A549 (cell line): ENCODE data around the gene HS3ST6.

ENCODE experiments used
- CTCF ChIP-seq: fragments of >200 bp; sonication (Bioruptor Twin); formaldehyde crosslinking; IDR thresholded peaks from 3 replicates; pipeline ENCODE4 v1.5.1; 2016
- EP300 ChIP-seq, 2 experiments: fragments of >200 bp; sonication (Bioruptor Twin); formaldehyde crosslinking; IDR thresholded peaks; 2 replicates in 1 of 2; 3 replicates in 1 of 2; pipeline ENCODE4 v1.6.1; 2016 to 2017
- HOXB5 ChIP-seq: fragments of 250-450 bp; sonication (Bioruptor Pico); IDR thresholded peaks from 2 replicates; pipeline ENCODE4 v1.5.0; 2020; ENCODE audit warnings: mild to moderate bottlenecking, moderate library complexity
- MYC ChIP-seq: IDR thresholded peaks from 2 replicates; pipeline ENCODE4 v1.6.1; 2012; ENCODE audit warnings: mild to moderate bottlenecking, inconsistent platforms, low read length, improper control_type of control experiment, borderline replicate concordance
- POLR2A ChIP-seq: IDR thresholded peaks from 2 replicates; pipeline ENCODE4 v1.6.1; 2012; ENCODE audit warnings: mild to moderate bottlenecking, low read length
- RAD21 ChIP-seq, 2 experiments: fragments of >200 bp in 1 of 2; sonication (Bioruptor Twin) in 1 of 2; formaldehyde crosslinking in 1 of 2; IDR thresholded peaks in 1 of 2; conservative IDR thresholded peaks in 1 of 2; 2 replicates in 1 of 2; 3 replicates in 1 of 2; pipeline ENCODE4 v1.6.1; 2012 to 2018; ENCODE audit warnings: inconsistent platforms in 1 of 2
- SREBF2 ChIP-seq: fragments of 450-650 bp; IDR thresholded peaks from 2 replicates; pipeline ENCODE4 v1.6.1; 2014; ENCODE audit warnings: mild to moderate bottlenecking, moderate library complexity
- TF ChIP-seq, protein P1 (sequence below): fragments of 200-600 bp; sonication (generic); IDR thresholded peaks from 2 replicates; pipeline ENCODE4 v1.6.1; 2016; ENCODE audit warnings: antibody characterized with exemption, mild to moderate bottlenecking, moderate library complexity

DNA sequence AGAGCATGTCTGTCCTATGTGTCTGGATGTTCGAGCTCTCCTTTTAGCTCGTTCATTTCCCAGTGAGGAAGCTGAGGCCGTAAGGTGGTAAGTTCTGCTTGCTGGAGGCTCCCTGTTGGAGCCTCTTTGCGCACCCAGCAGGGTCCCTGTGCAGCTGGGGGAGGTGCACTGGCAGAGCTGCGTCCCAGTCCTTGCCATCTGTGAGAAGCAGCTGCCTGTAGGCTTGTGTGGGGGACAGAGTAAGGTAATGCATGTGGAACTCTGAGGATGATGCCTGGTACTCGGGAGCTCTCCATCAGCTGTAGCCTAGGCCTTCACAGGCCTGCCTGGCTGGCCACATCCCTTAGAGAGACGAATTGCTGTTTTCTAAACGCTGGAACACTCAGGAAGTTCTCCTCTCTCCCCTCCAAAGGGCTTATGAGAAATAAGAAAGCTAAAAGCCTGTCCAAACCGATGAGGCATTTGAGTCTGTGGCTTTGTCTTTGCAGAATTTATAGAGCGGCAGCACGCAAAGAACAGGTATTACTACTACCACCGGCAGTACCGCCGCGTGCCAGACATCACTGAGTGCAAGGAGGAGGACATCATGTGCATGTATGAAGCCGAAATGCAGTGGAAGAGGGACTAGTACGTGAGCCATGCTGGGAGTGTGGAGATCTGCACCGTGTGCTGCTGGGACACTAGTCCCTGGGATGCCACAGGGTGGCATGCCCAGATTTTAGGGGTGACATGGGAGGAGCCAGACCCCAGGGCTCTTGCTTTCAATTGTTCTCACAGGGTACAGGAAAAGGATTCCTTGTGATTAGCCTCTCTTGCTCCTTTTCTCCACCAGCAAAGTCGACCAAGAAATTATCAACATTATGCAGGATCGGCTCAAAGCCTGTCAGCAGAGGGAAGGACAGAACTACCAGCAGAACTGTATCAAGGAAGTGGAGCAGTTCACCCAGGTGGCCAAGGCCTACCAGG, 42.7 kb upstream of the HS3ST6 start:
- TF ChIP-seq CTCF (no peak), SREBF2 (no peak), MYC (no peak), POLR2A (peak; percentile 60), HOXB5 (CRISPR knock-in tag) (0 out of 2 replicates have a peak, but pooled peaks have one; percentile 39), RAD21 (conservative IDR thresholded peaks at IDR 0.05 in 1 of 2, IDR thresholded peaks at IDR 0.05 in 1 of 2) (no peak), EP300 (IDR thresholded peaks at IDR 0.05) (no peak)
- TF ChIP-seq, protein P1, sequence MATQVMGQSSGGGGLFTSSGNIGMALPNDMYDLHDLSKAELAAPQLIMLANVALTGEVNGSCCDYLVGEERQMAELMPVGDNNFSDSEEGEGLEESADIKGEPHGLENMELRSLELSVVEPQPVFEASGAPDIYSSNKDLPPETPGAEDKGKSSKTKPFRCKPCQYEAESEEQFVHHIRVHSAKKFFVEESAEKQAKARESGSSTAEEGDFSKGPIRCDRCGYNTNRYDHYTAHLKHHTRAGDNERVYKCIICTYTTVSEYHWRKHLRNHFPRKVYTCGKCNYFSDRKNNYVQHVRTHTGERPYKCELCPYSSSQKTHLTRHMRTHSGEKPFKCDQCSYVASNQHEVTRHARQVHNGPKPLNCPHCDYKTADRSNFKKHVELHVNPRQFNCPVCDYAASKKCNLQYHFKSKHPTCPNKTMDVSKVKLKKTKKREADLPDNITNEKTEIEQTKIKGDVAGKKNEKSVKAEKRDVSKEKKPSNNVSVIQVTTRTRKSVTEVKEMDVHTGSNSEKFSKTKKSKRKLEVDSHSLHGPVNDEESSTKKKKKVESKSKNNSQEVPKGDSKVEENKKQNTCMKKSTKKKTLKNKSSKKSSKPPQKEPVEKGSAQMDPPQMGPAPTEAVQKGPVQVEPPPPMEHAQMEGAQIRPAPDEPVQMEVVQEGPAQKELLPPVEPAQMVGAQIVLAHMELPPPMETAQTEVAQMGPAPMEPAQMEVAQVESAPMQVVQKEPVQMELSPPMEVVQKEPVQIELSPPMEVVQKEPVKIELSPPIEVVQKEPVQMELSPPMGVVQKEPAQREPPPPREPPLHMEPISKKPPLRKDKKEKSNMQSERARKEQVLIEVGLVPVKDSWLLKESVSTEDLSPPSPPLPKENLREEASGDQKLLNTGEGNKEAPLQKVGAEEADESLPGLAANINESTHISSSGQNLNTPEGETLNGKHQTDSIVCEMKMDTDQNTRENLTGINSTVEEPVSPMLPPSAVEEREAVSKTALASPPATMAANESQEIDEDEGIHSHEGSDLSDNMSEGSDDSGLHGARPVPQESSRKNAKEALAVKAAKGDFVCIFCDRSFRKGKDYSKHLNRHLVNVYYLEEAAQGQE, result no peak
